Effector memory CD8-positive, alpha-beta T cell (primary cell): ENCODE data around the gene SLC24A4.

ENCODE experiments used
- ATAC-seq: fragments of 150-1000 bp; cut with Tn5 transposase; replicated peaks from 2 replicates; pipeline ENCODE4 v1.10.0; 2021; ENCODE audit warnings: mild to moderate bottlenecking, moderate library complexity
- DNase-seq, 3 experiments: peaks; one replicate each; pipeline ENCODE4 v3.0.0; 2021
- H3K27ac Mint-ChIP-seq, 2 donors: one replicate each; pipeline ENCODE4 v1.8.0; 2022; ENCODE audit warnings: mild to moderate bottlenecking in 2 of 2, mixed read lengths in 2 of 2, moderate library complexity in 2 of 2
- H3K27me3 Mint-ChIP-seq, 2 donors: one replicate each; pipeline ENCODE4 v1.8.0; 2022; ENCODE audit warnings: mixed read lengths in 2 of 2
- H3K36me3 Mint-ChIP-seq: one replicate; pipeline ENCODE4 v1.8.0; 2022; ENCODE audit warnings: mild to moderate bottlenecking, moderate library complexity, mixed read lengths; ENCODE audit not compliant: insufficient read depth
- H3K4me1 Mint-ChIP-seq, 2 donors: one replicate each; pipeline ENCODE4 v1.8.0; 2022; ENCODE audit warnings: low read depth in 2 of 2, mixed read lengths in 2 of 2
- H3K4me3 Mint-ChIP-seq, 2 donors: one replicate each; pipeline ENCODE4 v1.8.0; 2022; ENCODE audit warnings: mild to moderate bottlenecking in 2 of 2, mixed read lengths in 2 of 2, moderate library complexity in 2 of 2
- H3K9me3 Mint-ChIP-seq, 2 donors: one replicate each; pipeline ENCODE4 v1.8.0; 2022; ENCODE audit warnings: mixed read lengths in 2 of 2

SLC24A4 gene

DNA sequence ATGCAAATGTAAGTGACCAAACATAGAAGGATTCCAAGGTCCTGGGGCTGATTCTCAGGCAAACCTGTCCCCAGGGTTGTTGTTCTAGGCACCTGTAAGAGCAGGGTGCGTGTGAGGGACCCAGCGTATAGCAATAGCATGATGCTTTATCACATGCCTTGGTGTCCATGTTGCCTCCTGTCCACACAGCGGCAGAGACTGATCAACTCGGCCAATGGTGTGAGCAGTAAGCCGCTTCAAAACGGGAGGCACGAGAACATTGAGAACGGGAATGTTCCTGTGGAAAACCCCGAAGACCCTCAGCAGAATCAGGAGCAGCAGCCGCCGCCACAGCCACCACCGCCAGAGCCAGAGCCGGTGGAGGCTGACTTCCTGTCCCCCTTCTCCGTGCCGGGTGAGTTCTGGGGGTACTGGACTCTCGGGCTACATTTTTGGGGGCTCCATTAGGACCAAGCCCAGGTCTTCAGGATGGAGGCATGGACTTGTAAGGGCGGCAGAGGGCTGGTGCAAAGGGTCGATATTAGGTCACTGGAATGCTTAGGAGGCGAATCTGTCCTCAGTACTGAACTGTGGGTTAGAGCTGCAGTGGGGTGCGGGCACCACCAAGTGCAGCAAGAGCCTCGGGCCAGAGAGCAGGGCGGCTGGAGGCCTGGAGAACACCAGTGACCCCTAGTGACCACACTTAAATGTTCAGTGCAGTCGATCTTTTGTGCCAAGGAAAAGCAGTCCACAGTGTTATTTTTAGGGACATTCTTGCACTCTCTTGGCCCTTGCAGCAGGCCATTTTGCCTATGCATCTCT, 133.4 kb downstream of the SLC24A4 start:
- Mint-ChIP-seq H3K36me3 (no peaks in the 10 kb centered on the region), H3K27ac (peak overlapping the region in 1 of 2 donors; percentile 19), H3K4me1 (peaks cover 10% of the 10 kb centered on the region in 2 donors), H3K4me3 (no peak overlapping the region), H3K27me3 (no peaks in the 10 kb centered on the region), H3K9me3 (no peaks in the 10 kb centered on the region)
- DNase-seq (no peak), ATAC-seq (no peak)

DNA sequence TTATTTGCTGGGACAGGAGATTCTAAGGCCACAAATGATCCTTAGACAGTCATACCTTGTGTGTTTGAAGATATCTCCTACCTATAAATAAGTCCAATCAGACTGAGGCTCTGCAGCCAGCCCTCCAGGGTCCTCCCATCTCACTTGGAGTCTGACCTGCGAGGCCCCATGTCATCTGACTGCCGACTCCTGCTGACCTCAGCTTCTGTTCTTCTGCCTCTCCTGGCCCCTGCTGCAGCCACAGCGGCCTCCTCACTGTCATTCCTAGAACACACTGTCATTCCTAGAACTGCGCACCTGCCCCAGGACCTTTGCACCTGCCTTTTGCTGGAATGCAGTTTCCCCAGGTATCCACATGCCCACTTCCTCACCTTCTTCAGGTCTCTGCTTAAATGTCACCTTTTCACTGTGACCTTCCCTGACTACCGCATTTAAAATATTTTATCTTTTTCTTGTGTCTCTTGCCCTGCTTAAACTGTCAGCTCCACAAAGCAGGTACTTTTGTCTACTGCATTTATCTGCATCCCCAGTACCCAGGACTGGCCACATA, 134.1 kb downstream of the SLC24A4 start:
- peak overlapping the region; percentile 19 to 53 for H3K27ac Mint-ChIP-seq
- no peak for ATAC-seq
- H3K9me3 Mint-ChIP-seq = no peaks in the 10 kb centered on the region
- no peak for DNase-seq
- no peak overlapping the region for H3K4me3 Mint-ChIP-seq
- H3K4me1 Mint-ChIP-seq = peaks cover 17% of the 10 kb centered on the region in 2 donors
- no peaks in the 10 kb centered on the region for H3K27me3 Mint-ChIP-seq
- no peaks in the 10 kb centered on the region for H3K36me3 Mint-ChIP-seq

DNA sequence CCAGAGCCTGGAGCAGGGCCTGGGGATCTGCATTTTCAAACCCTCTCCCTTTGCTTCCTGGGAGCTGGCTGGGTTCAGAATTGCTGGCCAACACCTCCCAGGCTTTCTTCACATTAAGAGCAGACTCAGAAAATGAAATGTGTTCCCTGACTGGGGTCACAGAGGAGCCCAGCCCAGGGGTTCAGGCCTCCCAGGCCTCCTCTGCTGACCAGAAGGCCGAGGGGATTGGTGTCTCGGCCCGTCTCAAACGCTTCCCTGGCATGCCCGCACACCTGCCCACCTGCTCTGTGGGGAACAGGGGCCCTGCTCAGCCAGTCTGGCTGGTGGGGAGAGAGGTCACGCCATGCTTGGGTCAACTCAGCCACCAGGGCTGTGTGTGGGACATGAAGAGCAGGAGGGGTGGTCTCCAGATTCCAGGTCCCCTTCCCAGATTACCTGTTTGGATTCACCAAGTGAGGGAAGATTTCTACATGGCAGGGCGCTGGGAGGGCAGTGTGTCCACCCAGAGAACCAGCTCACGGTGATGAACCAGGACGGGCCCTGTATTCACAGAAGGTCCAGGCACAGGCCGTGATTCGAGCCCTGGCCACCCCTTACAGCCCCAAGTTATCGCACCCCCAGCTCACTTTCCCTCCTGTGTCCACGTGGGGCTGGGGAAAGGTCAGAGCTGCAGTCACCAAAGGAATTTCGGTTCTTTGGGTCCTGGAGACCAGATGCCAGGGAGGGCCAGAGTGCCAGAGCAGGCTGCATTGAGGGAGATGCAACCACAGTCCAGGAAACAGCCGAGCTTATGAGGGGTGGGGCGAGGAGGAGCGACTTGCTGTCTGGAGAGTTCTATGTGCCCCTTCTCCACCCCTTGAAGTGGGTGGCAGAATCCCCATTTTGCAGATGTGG, 135.4 kb downstream of the SLC24A4 start:
- Mint-ChIP-seq H3K27ac (no peak overlapping the region), H3K4me1 (peaks cover 23 to 28% of the 10 kb centered on the region in 2 donors), H3K27me3 (no peaks in the 10 kb centered on the region)

DNA sequence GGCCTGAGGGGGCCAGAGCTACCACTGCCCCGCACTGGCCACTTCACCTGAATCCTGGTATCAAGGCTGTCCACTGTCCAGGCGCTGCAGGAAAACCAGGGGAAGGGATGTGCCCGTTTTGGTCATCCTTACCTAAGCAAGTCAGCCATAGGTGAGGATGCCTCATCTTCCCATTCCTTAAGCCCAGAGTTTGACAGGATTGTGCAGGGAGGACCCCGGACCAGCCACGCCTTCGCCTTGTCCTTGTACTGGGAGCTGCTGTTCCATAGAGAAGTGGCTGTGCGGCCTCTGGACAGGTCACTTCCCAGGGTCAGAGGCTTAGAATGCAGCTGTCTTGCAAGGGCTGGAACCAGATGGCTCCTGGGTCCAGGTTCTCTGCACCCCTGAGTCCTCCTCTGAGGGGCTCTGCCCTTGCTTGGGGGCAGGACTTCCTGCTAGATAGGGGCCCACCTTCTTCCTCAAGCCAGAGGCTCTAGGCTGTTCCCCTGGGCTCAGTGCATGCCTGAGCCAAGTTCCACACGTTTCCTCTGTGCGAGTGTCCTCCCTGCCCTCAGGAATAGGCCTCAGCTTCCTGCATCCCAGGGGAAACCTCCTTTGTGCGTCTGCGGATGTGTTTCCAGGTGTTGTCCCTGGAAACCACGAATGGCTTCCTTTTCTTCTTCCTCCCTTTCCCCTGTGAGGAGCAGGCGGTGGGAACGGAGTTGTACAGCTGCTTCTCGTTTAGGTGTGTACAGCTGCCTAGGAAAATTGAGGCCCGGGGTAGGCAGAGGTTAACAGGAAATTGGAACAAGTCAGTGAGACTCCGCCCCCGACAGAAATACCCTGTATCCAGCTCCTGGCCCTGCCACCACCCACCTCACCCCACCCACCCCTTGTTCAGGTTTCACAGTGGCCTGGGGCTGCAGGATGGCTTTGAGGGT, 136.3 kb downstream of the SLC24A4 start:
- DNase-seq (no peak), ATAC-seq (no peak)
- peaks cover 23 to 31% of the 10 kb centered on the region in 2 donors for H3K4me1 Mint-ChIP-seq
- no peaks in the 10 kb centered on the region for H3K27me3 Mint-ChIP-seq
- H3K27ac Mint-ChIP-seq = peak overlapping the region; percentile 96 to 97
- no peaks in the 10 kb centered on the region for H3K36me3 Mint-ChIP-seq
- H3K9me3 Mint-ChIP-seq = no peaks in the 10 kb centered on the region
- H3K4me3 Mint-ChIP-seq = no peak overlapping the region

More for the DNA sequence above, 135.4 kb downstream of the SLC24A4 start:
- ATAC-seq (no peak), DNase-seq (no peak)
- no peak overlapping the region for H3K4me3 Mint-ChIP-seq
- no peaks in the 10 kb centered on the region for H3K36me3 Mint-ChIP-seq
- H3K9me3 Mint-ChIP-seq = no peaks in the 10 kb centered on the region

DNA sequence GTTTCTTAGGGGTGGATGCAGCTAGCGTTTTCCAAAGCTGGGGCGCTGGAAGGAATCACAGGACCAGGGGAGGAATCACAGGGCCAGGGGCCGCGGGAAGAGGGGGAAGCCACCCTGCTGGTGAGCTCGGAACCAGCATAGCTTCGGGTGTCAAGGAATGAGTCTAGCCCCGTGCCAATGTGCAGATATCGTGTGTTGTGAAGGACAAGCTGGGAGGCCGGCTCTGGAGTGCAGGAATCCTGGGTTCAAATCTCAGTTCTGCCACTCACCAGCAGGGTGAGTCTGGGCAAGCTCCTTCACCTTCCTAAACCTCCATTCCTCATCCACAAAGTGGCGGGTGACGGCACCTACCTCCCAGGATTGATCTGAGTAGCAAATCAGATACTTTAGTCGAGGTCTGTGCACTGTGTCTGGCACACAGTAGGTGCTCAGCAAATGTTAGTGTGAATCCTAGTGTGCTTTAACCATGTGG, 137.0 kb downstream of the SLC24A4 start:
- peak overlapping the region in 1 of 2 donors; percentile 54 for H3K4me3 Mint-ChIP-seq
- peak overlapping the region; percentile 96 to 97 for H3K27ac Mint-ChIP-seq
- no peaks in the 10 kb centered on the region for H3K27me3 Mint-ChIP-seq
- H3K36me3 Mint-ChIP-seq = no peaks in the 10 kb centered on the region
- peaks cover 23 to 31% of the 10 kb centered on the region in 2 donors for H3K4me1 Mint-ChIP-seq
- ATAC-seq = no peak
- no peak for DNase-seq
- H3K9me3 Mint-ChIP-seq = no peaks in the 10 kb centered on the region

DNA sequence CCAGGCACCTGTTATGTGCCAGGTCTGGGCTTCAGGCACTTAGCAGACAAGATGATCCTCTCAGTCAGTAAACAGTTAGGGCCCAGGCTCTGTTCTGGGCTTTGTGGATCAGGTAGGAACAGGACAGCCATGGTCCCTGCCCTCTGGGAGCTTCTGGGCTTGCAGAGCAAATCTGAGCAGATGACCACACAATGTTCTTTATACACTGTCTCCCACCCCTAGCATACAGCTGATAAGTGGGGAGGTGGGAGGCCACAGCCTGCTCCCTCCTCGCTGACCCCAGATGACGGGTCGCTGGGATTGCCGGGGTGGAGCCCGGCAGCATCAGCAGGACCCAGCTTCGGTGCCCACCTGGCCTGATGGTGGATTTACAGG, 137.6 kb downstream of the SLC24A4 start:
- Mint-ChIP-seq H3K9me3 (no peaks in the 10 kb centered on the region), H3K27ac (peak overlapping the region; percentile 96 to 97), H3K4me3 (peak overlapping the region in 1 of 2 donors; percentile 54), H3K36me3 (no peaks in the 10 kb centered on the region), H3K27me3 (no peaks in the 10 kb centered on the region), H3K4me1 (peaks cover 23 to 31% of the 10 kb centered on the region in 2 donors)
- ATAC-seq (no peak), DNase-seq (no peak)

DNA sequence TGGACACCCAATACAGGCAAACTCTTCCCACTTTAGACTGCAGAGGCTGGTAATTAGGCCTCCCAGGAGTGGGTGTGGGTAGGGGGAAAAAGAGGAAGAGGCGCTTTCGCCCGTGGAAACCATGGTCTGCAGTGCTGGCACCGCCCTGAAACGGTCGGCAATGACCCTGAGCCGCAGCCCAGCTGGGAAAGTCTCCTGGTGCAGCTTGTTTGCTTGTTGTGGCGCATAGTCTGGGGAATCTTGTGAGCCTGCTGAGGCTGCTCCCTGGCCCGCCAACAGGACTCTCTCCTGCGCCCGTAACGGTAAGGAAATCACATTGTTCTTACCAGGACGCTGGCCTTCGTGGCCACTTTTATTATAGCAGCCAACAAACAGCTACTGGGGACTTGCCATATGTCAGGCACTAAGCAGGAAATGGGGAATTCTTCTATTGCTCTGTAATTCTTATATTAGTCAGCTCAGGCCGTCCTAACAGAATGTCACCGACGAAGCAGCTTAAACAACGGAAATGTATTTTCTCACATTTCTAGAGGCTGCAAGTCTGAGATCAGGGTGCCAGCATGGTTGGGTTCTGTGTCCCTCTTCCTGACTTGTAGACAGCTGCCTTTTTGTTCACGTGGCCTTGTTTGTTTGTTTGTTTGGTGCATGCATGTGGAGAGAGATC, 138.1 kb downstream of the SLC24A4 start:
- H3K36me3 Mint-ChIP-seq = no peaks in the 10 kb centered on the region
- DNase-seq (peak; percentile 15 to 35 (median 17)), ATAC-seq (peak; percentile 88)
- H3K27me3 Mint-ChIP-seq = no peaks in the 10 kb centered on the region
- H3K9me3 Mint-ChIP-seq = no peaks in the 10 kb centered on the region
- H3K27ac Mint-ChIP-seq = peak overlapping the region; percentile 96 to 97
- H3K4me1 Mint-ChIP-seq = peaks cover 23 to 31% of the 10 kb centered on the region in 2 donors
- H3K4me3 Mint-ChIP-seq = peak overlapping the region; percentile 54 to 66

DNA sequence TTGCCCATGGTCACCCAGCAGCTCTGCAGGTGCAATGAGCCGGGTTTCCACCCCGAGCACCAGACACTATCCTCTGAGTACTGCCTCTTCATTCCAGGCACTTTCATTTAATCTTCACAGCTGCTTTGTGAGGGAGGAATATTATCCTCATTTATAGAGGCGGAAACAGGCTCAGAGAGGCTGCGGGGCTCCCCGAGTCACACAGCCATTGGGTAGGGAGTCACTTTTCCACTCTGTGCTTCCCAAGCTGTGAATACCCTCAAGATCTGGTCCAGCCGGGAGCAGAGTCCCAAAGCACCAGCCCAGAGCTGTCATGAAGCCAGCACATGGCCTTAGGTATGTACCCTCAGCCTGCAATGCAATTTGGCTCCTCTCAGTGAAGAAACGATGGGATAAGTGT, 138.9 kb downstream of the SLC24A4 start:
- Mint-ChIP-seq H3K4me3 (peak overlapping the region; percentile 54 to 66), H3K4me1 (peaks cover 23 to 31% of the 10 kb centered on the region in 2 donors), H3K36me3 (no peaks in the 10 kb centered on the region), H3K27ac (peak overlapping the region; percentile 96 to 97), H3K9me3 (no peaks in the 10 kb centered on the region), H3K27me3 (no peaks in the 10 kb centered on the region)
- ATAC-seq (no peak), DNase-seq (no peak)

DNA sequence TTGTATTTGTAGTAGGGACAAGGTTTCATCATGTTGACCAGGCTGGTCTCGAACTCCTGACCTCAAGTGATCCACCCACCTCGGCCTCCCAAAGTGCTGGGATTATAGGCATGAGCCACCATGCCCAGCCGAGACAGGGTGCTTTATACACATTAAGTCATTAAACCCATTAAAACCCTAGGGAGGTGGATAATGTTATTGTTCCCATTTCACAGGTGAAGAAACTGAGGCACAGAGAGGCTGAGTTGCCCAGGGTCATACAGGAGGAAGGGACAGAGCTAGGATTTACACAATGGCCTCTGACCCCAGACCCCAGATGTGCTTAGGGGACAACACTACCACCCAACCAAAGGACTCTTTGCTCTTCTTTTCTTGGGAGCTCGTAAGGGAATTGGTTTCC, 139.6 kb downstream of the SLC24A4 start:
- Mint-ChIP-seq H3K9me3 (no peaks in the 10 kb centered on the region), H3K27ac (peak overlapping the region; percentile 96 to 97), H3K36me3 (no peaks in the 10 kb centered on the region), H3K27me3 (no peaks in the 10 kb centered on the region), H3K4me1 (peaks cover 23 to 31% of the 10 kb centered on the region in 2 donors), H3K4me3 (peak overlapping the region; percentile 44 to 74)
- DNase-seq (no peak), ATAC-seq (no peak)

DNA sequence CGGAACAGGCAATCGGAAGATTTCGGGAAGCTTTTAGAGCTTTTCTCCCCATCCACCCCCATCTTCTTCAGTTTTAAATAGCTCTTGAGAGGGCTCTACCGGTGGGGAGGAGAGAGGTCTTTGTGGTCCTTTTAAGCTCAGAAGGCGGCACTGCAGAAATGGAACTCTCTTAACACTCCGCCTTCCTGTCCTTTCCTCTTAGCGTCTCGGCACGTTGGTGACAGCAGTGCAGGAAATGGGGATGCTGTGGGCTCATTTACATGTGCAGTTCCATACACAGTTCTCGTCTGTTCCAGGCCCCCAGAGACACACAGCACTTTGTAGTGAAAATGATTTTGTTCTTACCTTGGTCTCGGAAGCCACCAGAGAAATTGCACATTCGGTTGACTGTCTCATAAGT, 140.2 kb downstream of the SLC24A4 start:
- ATAC-seq (peak; percentile 25), DNase-seq (no peak)
- Mint-ChIP-seq H3K27ac (peak overlapping the region; percentile 83 to 97), H3K4me3 (peak overlapping the region; percentile 44 to 74), H3K36me3 (no peaks in the 10 kb centered on the region), H3K4me1 (peaks cover 23 to 31% of the 10 kb centered on the region in 2 donors), H3K9me3 (no peaks in the 10 kb centered on the region), H3K27me3 (no peaks in the 10 kb centered on the region)

DNA sequence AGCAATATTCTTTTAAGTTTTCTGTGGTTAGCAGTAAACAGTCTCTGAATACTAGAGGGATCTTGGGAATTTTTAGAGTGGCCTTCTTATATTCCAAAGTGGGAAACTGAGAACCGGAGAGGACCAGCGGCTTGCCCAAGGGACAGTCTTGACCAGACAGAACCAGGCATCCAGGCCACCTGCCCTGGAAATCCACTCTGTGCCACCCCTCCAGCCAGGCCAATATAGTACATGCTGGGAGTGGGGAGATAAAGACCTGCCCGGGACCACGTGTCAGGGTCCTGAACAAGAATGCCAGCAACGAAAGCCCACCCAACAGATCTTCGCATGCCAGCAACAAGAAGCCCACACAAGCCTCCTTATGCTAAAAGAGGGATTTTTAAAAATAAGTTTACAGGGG, 141.2 kb downstream of the SLC24A4 start:
- H3K9me3 Mint-ChIP-seq = no peaks in the 10 kb centered on the region
- H3K4me1 Mint-ChIP-seq = peaks cover 23 to 31% of the 10 kb centered on the region in 2 donors
- no peak overlapping the region for H3K4me3 Mint-ChIP-seq
- H3K27ac Mint-ChIP-seq = peak overlapping the region in 1 of 2 donors; percentile 97
- H3K36me3 Mint-ChIP-seq = no peaks in the 10 kb centered on the region
- H3K27me3 Mint-ChIP-seq = no peaks in the 10 kb centered on the region
- DNase-seq (no peak), ATAC-seq (no peak)

DNA sequence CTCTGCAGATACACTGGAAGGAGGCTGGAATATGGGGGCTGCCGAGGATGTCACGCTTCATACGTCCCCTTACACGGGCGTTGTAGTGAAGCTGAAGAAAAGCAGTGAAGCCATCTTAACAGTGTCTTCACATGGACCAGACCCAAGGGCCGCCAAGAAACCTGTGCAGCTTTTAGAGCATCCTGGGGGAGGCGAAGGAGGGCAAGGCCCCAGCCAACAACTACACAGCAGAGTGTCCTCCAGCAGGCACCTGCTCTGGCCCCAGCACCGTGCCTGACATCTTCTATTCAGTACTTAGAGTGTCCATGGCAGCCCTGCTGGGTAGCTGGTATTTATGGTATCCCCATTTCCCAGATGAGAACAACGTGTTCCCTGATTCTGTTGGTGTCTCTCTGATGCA, 141.8 kb downstream of the SLC24A4 start:
- Mint-ChIP-seq H3K36me3 (no peaks in the 10 kb centered on the region), H3K9me3 (no peaks in the 10 kb centered on the region), H3K27me3 (no peaks in the 10 kb centered on the region), H3K4me1 (peaks cover 23 to 30% of the 10 kb centered on the region in 2 donors), H3K27ac (peak overlapping the region in 1 of 2 donors; percentile 53), H3K4me3 (no peak overlapping the region)
- no peak for DNase-seq
- ATAC-seq = no peak
